Naive B cell (primary cell): ENCODE measurements around the gene AGBL4. TPM values are rescaled to one million over a fixed set of nuclear protein-coding genes. Genes with fewer than 3 reads are reported as not detected.
A peak's percentile ranks its signal among the peaks of the same experiment; 100 is the strongest.

Source experiments
- ATAC-seq, 2 donors: fragments of 150-1000 bp; cut with Tn5 transposase; 2 replicates each; pipeline ENCODE4 v1.10.0; 2021; ENCODE audit warnings: low read depth in 2 of 2, mild to moderate bottlenecking in 2 of 2, moderate library complexity in 2 of 2
- DNase-seq: peaks from one replicate; pipeline ENCODE4 v3.0.0; 2022
- H3K27ac Mint-ChIP-seq, 6 donors: one replicate each; pipeline ENCODE4 v1.8.0; 2020 to 2022; ENCODE audit warnings: mild to moderate bottlenecking in 6 of 6, mixed read lengths in 6 of 6, moderate library complexity in 5 of 6, inconsistent platforms in 2 of 6
- H3K27me3 Mint-ChIP-seq, 3 donors: one replicate each; pipeline ENCODE4 v1.8.0; 2021 to 2022; ENCODE audit warnings: mixed read lengths in 3 of 3, mild to moderate bottlenecking in 1 of 3
- H3K36me3 Mint-ChIP-seq, 2 donors: one replicate each; pipeline ENCODE4 v1.8.0; 2020 to 2022; ENCODE audit warnings: mixed read lengths in 2 of 2, inconsistent platforms in 1 of 2, mild to moderate bottlenecking in 1 of 2
- H3K4me1 Mint-ChIP-seq, 3 donors: one replicate each; pipeline ENCODE4 v1.8.0; 2020 to 2022; ENCODE audit warnings: mixed read lengths in 3 of 3, inconsistent platforms in 1 of 3, mild to moderate bottlenecking in 1 of 3, moderate library complexity in 1 of 3
- H3K4me3 Mint-ChIP-seq, 8 donors: one replicate each; pipeline ENCODE4 v1.8.0; 2020 to 2022; ENCODE audit warnings: mild to moderate bottlenecking in 8 of 8, mixed read lengths in 8 of 8, moderate library complexity in 8 of 8, inconsistent platforms in 2 of 8
- H3K9me3 Mint-ChIP-seq, 7 donors: one replicate each; pipeline ENCODE4 v1.8.0; 2020 to 2022; ENCODE audit warnings: mixed read lengths in 7 of 7, mild to moderate bottlenecking in 5 of 7, inconsistent platforms in 2 of 7, moderate library complexity in 1 of 7
- polyA plus RNA-seq, 6 donors: library from polyadenylated mRNA; unstranded; fragments of 300-500 nt; fragmentation: Illumina TruSeq; gene quantifications; one replicate each; pipeline ENCODE4 v1.2.3, GENCODE V29; 2021; ENCODE audit warnings: low read depth in 6 of 6

The AGBL4 gene
- polyA plus RNA-seq, 6 donors from 2014 or later = 0.18 to 0.32 (median 0.20) TPM; not detected in 3

GRCh38 chr1:48654606-48655210 lies 1369.0 kb downstream of the AGBL4 start:
- no peaks in the 10 kb centered on the region for H3K36me3 Mint-ChIP-seq
- no peak for ATAC-seq
- DNase-seq = no peak
- no peak overlapping the region for H3K27ac Mint-ChIP-seq
- H3K4me1 Mint-ChIP-seq = peaks cover 9 to 17% (median 12%) of the 10 kb centered on the region in 3 donors
- H3K9me3 Mint-ChIP-seq = no peaks in the 10 kb centered on the region
- no peaks in the 10 kb centered on the region for H3K27me3 Mint-ChIP-seq
- H3K4me3 Mint-ChIP-seq = no peak overlapping the region

- Mint-ChIP-seq H3K27me3 (no peaks in the 10 kb centered on the region), H3K4me3 (peak overlapping the region in 2 of 8 donors; percentile 3 to 45), H3K4me1 (peaks cover 2 to 3% (median 3%) of the 10 kb centered on the region in 3 donors), H3K27ac (no peak overlapping the region), H3K36me3 (no peaks in the 10 kb centered on the region), H3K9me3 (no peaks in the 10 kb centered on the region)
- DNase-seq (no peak), ATAC-seq (no peak)
These were observed 1371.4 kb downstream of the AGBL4 start for GRCh38 chr1:48652334-48652733.

GRCh38 chr1:48649880-48650279 lies 1373.9 kb downstream of the AGBL4 start:
- no peak overlapping the region for H3K27ac Mint-ChIP-seq
- H3K9me3 Mint-ChIP-seq = no peaks in the 10 kb centered on the region

GRCh38 chr1:48645883-48646282 lies 1377.9 kb downstream of the AGBL4 start:
- H3K4me1 Mint-ChIP-seq = no peaks in the 10 kb centered on the region
- DNase-seq (no peak), ATAC-seq (no peak)
- peaks cover 0 to 2% (median 0%) of the 10 kb centered on the region in 7 donors for H3K9me3 Mint-ChIP-seq
- H3K36me3 Mint-ChIP-seq = no peaks in the 10 kb centered on the region
- H3K27me3 Mint-ChIP-seq = peaks cover 0 to 9% (median 7%) of the 10 kb centered on the region in 3 donors
- peak overlapping the region in 1 of 6 donors; percentile 32 for H3K27ac Mint-ChIP-seq
- no peak overlapping the region for H3K4me3 Mint-ChIP-seq

More at GRCh38 chr1:48649880-48650279, 1373.9 kb downstream of the AGBL4 start:
- Mint-ChIP-seq H3K27me3 (peaks cover 0 to 9% (median 7%) of the 10 kb centered on the region in 3 donors), H3K36me3 (no peaks in the 10 kb centered on the region), H3K4me1 (no peaks in the 10 kb centered on the region), H3K4me3 (no peak overlapping the region)
- DNase-seq = no peak
- ATAC-seq = no peak

GRCh38 chr1:48644905-48645605 lies 1378.7 kb downstream of the AGBL4 start:
- H3K36me3 Mint-ChIP-seq = no peaks in the 10 kb centered on the region
- no peaks in the 10 kb centered on the region for H3K4me1 Mint-ChIP-seq
- DNase-seq (no peak), ATAC-seq (no peak)
- no peak overlapping the region for H3K27ac Mint-ChIP-seq
- H3K27me3 Mint-ChIP-seq = peaks cover 0 to 9% (median 7%) of the 10 kb centered on the region in 3 donors
- peaks cover 0 to 2% (median 0%) of the 10 kb centered on the region in 7 donors for H3K9me3 Mint-ChIP-seq
- no peak overlapping the region for H3K4me3 Mint-ChIP-seq

GRCh38 chr1:48644190-48644900 lies 1379.4 kb downstream of the AGBL4 start:
- Mint-ChIP-seq H3K27ac (peak overlapping the region in 1 of 6 donors; percentile 29), H3K27me3 (peaks cover 0 to 9% (median 7%) of the 10 kb centered on the region in 3 donors), H3K4me1 (no peaks in the 10 kb centered on the region), H3K4me3 (no peak overlapping the region), H3K36me3 (no peaks in the 10 kb centered on the region), H3K9me3 (peaks cover 0 to 2% (median 0%) of the 10 kb centered on the region in 7 donors)
- DNase-seq = no peak
- ATAC-seq = no peak

- Mint-ChIP-seq H3K9me3 (peaks cover 0 to 2% (median 0%) of the 10 kb centered on the region in 7 donors), H3K4me1 (no peaks in the 10 kb centered on the region), H3K27ac (no peak overlapping the region), H3K27me3 (peaks cover 0 to 10% (median 7%) of the 10 kb centered on the region in 3 donors), H3K36me3 (no peaks in the 10 kb centered on the region), H3K4me3 (no peak overlapping the region)
- DNase-seq (no peak), ATAC-seq (no peak)
These were observed 1380.6 kb downstream of the AGBL4 start for GRCh38 chr1:48643193-48643592.

GRCh38 chr1:48640836-48641492 lies 1382.8 kb downstream of the AGBL4 start:
- Mint-ChIP-seq H3K4me1 (no peaks in the 10 kb centered on the region), H3K4me3 (no peak overlapping the region), H3K27ac (no peak overlapping the region), H3K36me3 (no peaks in the 10 kb centered on the region), H3K27me3 (peaks cover 0 to 15% (median 12%) of the 10 kb centered on the region in 3 donors), H3K9me3 (peaks cover 0 to 2% (median 0%) of the 10 kb centered on the region in 7 donors)
- ATAC-seq = no peak
- DNase-seq = no peak

GRCh38 chr1:48629867-48630266 lies 1393.9 kb downstream of the AGBL4 start:
- ATAC-seq = no peak
- H3K4me1 Mint-ChIP-seq = no peaks in the 10 kb centered on the region
- no peak overlapping the region for H3K27ac Mint-ChIP-seq
- H3K9me3 Mint-ChIP-seq = no peaks in the 10 kb centered on the region
- no peaks in the 10 kb centered on the region for H3K27me3 Mint-ChIP-seq
- no peaks in the 10 kb centered on the region for H3K36me3 Mint-ChIP-seq
- no peak overlapping the region for H3K4me3 Mint-ChIP-seq
- DNase-seq = no peak

GRCh38 chr1:48627486-48627885 lies 1396.3 kb downstream of the AGBL4 start:
- Mint-ChIP-seq H3K36me3 (no peaks in the 10 kb centered on the region), H3K4me1 (no peaks in the 10 kb centered on the region), H3K4me3 (no peak overlapping the region), H3K27me3 (peaks cover 0 to 9% (median 0%) of the 10 kb centered on the region in 3 donors), H3K9me3 (no peaks in the 10 kb centered on the region), H3K27ac (no peak overlapping the region)
- DNase-seq (no peak), ATAC-seq (no peak)

GRCh38 chr1:48619539-48619938 lies 1404.2 kb downstream of the AGBL4 start:
- no peak for DNase-seq
- ATAC-seq = no peak
- Mint-ChIP-seq H3K27ac (no peak overlapping the region), H3K27me3 (peaks cover 5 to 17% (median 5%) of the 10 kb centered on the region in 3 donors), H3K4me3 (no peak overlapping the region), H3K36me3 (no peaks in the 10 kb centered on the region), H3K9me3 (no peaks in the 10 kb centered on the region), H3K4me1 (peaks cover 0 to 6% (median 0%) of the 10 kb centered on the region in 3 donors)

GRCh38 chr1:48617252-48617651 lies 1406.5 kb downstream of the AGBL4 start:
- H3K27ac Mint-ChIP-seq = no peak overlapping the region
- no peaks in the 10 kb centered on the region for H3K9me3 Mint-ChIP-seq
- no peak for ATAC-seq

GRCh38 chr1:48616710-48617109 lies 1407.0 kb downstream of the AGBL4 start:
- Mint-ChIP-seq H3K4me3 (no peak overlapping the region), H3K36me3 (no peaks in the 10 kb centered on the region), H3K9me3 (no peaks in the 10 kb centered on the region), H3K27ac (no peak overlapping the region), H3K27me3 (peaks cover 0 to 8% (median 5%) of the 10 kb centered on the region in 3 donors), H3K4me1 (peaks cover 0 to 6% (median 0%) of the 10 kb centered on the region in 3 donors)
- ATAC-seq (no peak), DNase-seq (no peak)

More at GRCh38 chr1:48617252-48617651, 1406.5 kb downstream of the AGBL4 start:
- H3K4me1 Mint-ChIP-seq = peaks cover 0 to 6% (median 0%) of the 10 kb centered on the region in 3 donors
- peaks cover 5 to 8% (median 5%) of the 10 kb centered on the region in 3 donors for H3K27me3 Mint-ChIP-seq
- H3K36me3 Mint-ChIP-seq = no peaks in the 10 kb centered on the region
- no peak overlapping the region for H3K4me3 Mint-ChIP-seq
- no peak for DNase-seq
